H1 (cell line): ENCODE measurements around the gene TRAPPC11. TPM values are rescaled to one million over a fixed set of nuclear protein-coding genes. Genes with fewer than 3 reads are reported as not detected.

Source experiments
- CTCF ChIA-PET: fragments of 300-600 bp; sonication (Branson Sonifier 250); formaldehyde crosslinking; loops from one replicate; lab custom pipeline; 2021; ENCODE audit not compliant: partially characterized antibody; lab: Charles Lee
- POLR2A ChIA-PET: fragments of 300-600 bp; sonication (Branson Sonifier 250); formaldehyde crosslinking; loops from one replicate; lab custom pipeline; 2021; ENCODE audit warnings: inconsistent platforms; ENCODE audit not compliant: partially characterized antibody; lab: Charles Lee
- DNase-seq, 2 experiments: peaks; one replicate each; pipeline versions ENCODE4 v3.0.0 to v3.0.0-alpha.2; 2010 to 2022; ENCODE audit warnings: low spot score in 2 of 2, low read depth in 1 of 2, mixed read lengths in 1 of 2
- FAIRE-seq: peaks from 2 replicates; lab custom pipeline; 2011; peaks lifted over from hg19 to GRCh38; lab: Jason Lieb, UNC
- H2AFZ ChIP-seq: 2 replicates; pipeline ENCODE4 v1.8.1; 2012; ENCODE audit warnings: low read length, inconsistent platforms
- H2AK5ac ChIP-seq: 2 replicates; pipeline ENCODE4 v1.6.1; 2013; ENCODE audit warnings: low read depth, low read length
- H2BK120ac ChIP-seq: replicated peaks from 2 replicates; pipeline ENCODE3; 2013; ENCODE audit warnings: low read depth, low read length, inconsistent platforms
- H2BK12ac ChIP-seq: 2 replicates; pipeline ENCODE4 v1.6.1; 2013; ENCODE audit warnings: low read depth, low read length
- H2BK15ac ChIP-seq: 2 replicates; pipeline ENCODE4 v1.6.1; 2013; ENCODE audit warnings: low read length
- H2BK20ac ChIP-seq: 2 replicates; pipeline ENCODE4 v1.6.1; 2013; ENCODE audit warnings: low read length
- H2BK5ac ChIP-seq: 2 replicates; pipeline ENCODE4 v1.6.1; 2013; ENCODE audit warnings: low read depth, low read length
- H3K14ac ChIP-seq: 2 replicates; pipeline ENCODE4 v1.6.1; 2013; ENCODE audit warnings: inconsistent platforms; ENCODE audit not compliant: insufficient read length
- H3K18ac ChIP-seq: 2 replicates; pipeline ENCODE4 v1.6.1; 2013; ENCODE audit warnings: low read length; ENCODE audit errors: extremely low read depth
- H3K23ac ChIP-seq: 2 replicates; pipeline ENCODE4 v1.6.1; 2013; ENCODE audit warnings: inconsistent platforms; ENCODE audit not compliant: insufficient read length
- H3K23me2 ChIP-seq: 2 replicates; pipeline ENCODE4 v1.6.1; 2013; ENCODE audit warnings: low read depth, low read length
- H3K27ac ChIP-seq: 2 replicates; pipeline ENCODE4 v1.6.1; 2011; ENCODE audit warnings: low read depth, low read length, inconsistent platforms
- H3K27me3 ChIP-seq, 4 experiments: replicated peaks in 1 of 4; 1 replicate in 1 of 4; 2 replicates in 3 of 4; pipeline versions ENCODE4 v1.6.1 to v1.8.1; 2011 to 2013; ENCODE audit warnings: low read length in 3 of 4, mild to moderate bottlenecking in 3 of 4, inconsistent platforms in 2 of 4, mixed read lengths in 2 of 4, moderate library complexity in 1 of 4; ENCODE audit not compliant: control insufficient read depth in 3 of 4, insufficient read depth in 3 of 4; ENCODE audit errors: extremely low read depth in 1 of 4
- H3K36me3 ChIP-seq, 4 experiments: 2 replicates each; pipeline versions ENCODE4 v1.6.1 to v1.8.1; 2011 to 2013; ENCODE audit warnings: mild to moderate bottlenecking in 4 of 4, low read length in 3 of 4, moderate library complexity in 2 of 4, control low read depth in 1 of 4, inconsistent platforms in 1 of 4; ENCODE audit not compliant: insufficient read depth in 4 of 4, control insufficient read depth in 2 of 4
- H3K4ac ChIP-seq: replicated peaks from 2 replicates; pipeline ENCODE3; 2013; ENCODE audit warnings: low read length, low read depth, mixed read lengths, inconsistent platforms; ENCODE audit not compliant: insufficient read length
- H3K4me1 ChIP-seq, 4 experiments: replicated peaks in 1 of 4; 1 replicate in 1 of 4; 2 replicates in 3 of 4; pipeline versions ENCODE4 v1.6.1 to v1.8.1; 2011 to 2013; ENCODE audit warnings: low read length in 3 of 4, inconsistent platforms in 2 of 4, mixed read lengths in 1 of 4; ENCODE audit not compliant: insufficient read depth in 4 of 4, control insufficient read depth in 3 of 4
- H3K4me2 ChIP-seq, 2 experiments: 2 replicates each; pipeline versions ENCODE4 v1.6.1 to v1.8.1; 2011 to 2013; ENCODE audit warnings: low read depth in 2 of 2, low read length in 2 of 2, control low read depth in 1 of 2, inconsistent platforms in 1 of 2, mild to moderate bottlenecking in 1 of 2; ENCODE audit not compliant: insufficient read depth in 1 of 2
- H3K4me3 ChIP-seq, 4 experiments: fragments of 200-600, 300-600 bp in 1 of 4; sonication (generic), shearing (Covaris generic), sonication (Bioruptor Twin) in 1 of 4; 2 replicates each; pipeline versions ENCODE4 v1.5.1 to v1.8.1; 2011 to 2016; ENCODE audit warnings: low read length in 4 of 4, low read depth in 3 of 4, control low read depth in 2 of 4, inconsistent platforms in 2 of 4, mild to moderate bottlenecking in 2 of 4, mixed read lengths in 1 of 4, moderate library complexity in 1 of 4; ENCODE audit not compliant: insufficient read depth in 2 of 4; ENCODE audit errors: extremely low read depth in 1 of 4
- H3K56ac ChIP-seq: replicated peaks from 2 replicates; pipeline ENCODE3; 2013; ENCODE audit warnings: low read depth, mild to moderate bottlenecking, mixed read lengths, low read length, inconsistent platforms; ENCODE audit not compliant: insufficient read length
- H3K79me1 ChIP-seq: 2 replicates; pipeline ENCODE4 v1.6.1; 2013; ENCODE audit warnings: low read depth, low read length, control low read depth
- H3K79me2 ChIP-seq, 2 experiments: 2 replicates each; pipeline versions ENCODE4 v1.6.1 to v1.8.1; 2012 to 2013; ENCODE audit warnings: low read length in 2 of 2, mild to moderate bottlenecking in 2 of 2, inconsistent platforms in 1 of 2; ENCODE audit not compliant: insufficient read depth in 2 of 2, control insufficient read depth in 1 of 2
- H3K9ac ChIP-seq, 4 experiments: replicated peaks in 1 of 4; 1 replicate in 1 of 4; 2 replicates in 3 of 4; pipeline versions ENCODE4 v1.6.1 to v1.8.1; 2011 to 2013; ENCODE audit warnings: low read depth in 3 of 4, low read length in 3 of 4, control low read depth in 2 of 4, mild to moderate bottlenecking in 2 of 4, moderate library complexity in 2 of 4, inconsistent platforms in 1 of 4; ENCODE audit errors: extremely low read depth in 1 of 4
- H3K9me3 ChIP-seq, 2 experiments: 2 replicates each; pipeline versions ENCODE4 v1.6.1 to v1.8.1; 2012 to 2013; ENCODE audit warnings: mild to moderate bottlenecking in 2 of 2, moderate library complexity in 2 of 2, control low read depth in 1 of 2, inconsistent platforms in 1 of 2, low read depth in 1 of 2, low read length in 1 of 2, mixed read lengths in 1 of 2; ENCODE audit not compliant: insufficient read depth in 2 of 2
- H4K20me1 ChIP-seq, 2 experiments: replicated peaks in 1 of 2; 2 replicates each; pipeline versions ENCODE3 to v1.8.1; 2011 to 2013; ENCODE audit warnings: inconsistent platforms in 2 of 2, low read length in 2 of 2, mild to moderate bottlenecking in 1 of 2; ENCODE audit not compliant: insufficient read depth in 2 of 2, control insufficient read depth in 1 of 2
- H4K5ac ChIP-seq: 2 replicates; pipeline ENCODE4 v1.6.1; 2013; ENCODE audit warnings: low read length, low read depth, mixed read lengths, inconsistent platforms; ENCODE audit not compliant: insufficient read length
- H4K8ac ChIP-seq: 2 replicates; pipeline ENCODE4 v1.8.0; 2013; ENCODE audit warnings: mild to moderate bottlenecking, moderate library complexity, low read length, inconsistent platforms; ENCODE audit not compliant: insufficient read depth; ENCODE audit errors: extremely low read depth
- H4K91ac ChIP-seq: replicated peaks from 2 replicates; pipeline ENCODE3; 2013; ENCODE audit warnings: low read length, mixed read lengths, inconsistent platforms; ENCODE audit not compliant: insufficient read length
- BACH1 ChIP-seq: IDR thresholded peaks from 2 replicates; pipeline ENCODE4 v1.6.1; 2012; ENCODE audit warnings: low read length, improper control_type of control experiment
- BCL11A ChIP-seq, 2 experiments: IDR thresholded peaks; one replicate each; pipeline ENCODE4 v1.6.1; 2011; ENCODE audit warnings: low read depth in 2 of 2, low read length in 2 of 2, mild to moderate bottlenecking in 2 of 2
- CBX5 ChIP-seq: fragments of 300-800, 300-1000 bp; sonication (generic); IDR thresholded peaks from 2 replicates; pipeline ENCODE4 v1.7.1; 2016; ENCODE audit warnings: antibody characterized with exemption, low read length, low read depth
- CHD2 ChIP-seq: IDR thresholded peaks from 2 replicates; pipeline ENCODE4 v1.6.1; 2012; ENCODE audit warnings: low read length, improper control_type of control experiment
- KDM4A ChIP-seq: IDR thresholded peaks from one replicate; pipeline ENCODE4 v1.7.1; 2012; ENCODE audit warnings: low read depth, mild to moderate bottlenecking, moderate library complexity, low read length, inconsistent platforms; ENCODE audit not compliant: severe bottlenecking
- KDM5A ChIP-seq: fragments of 200-600 bp; IDR thresholded peaks from 2 replicates; pipeline ENCODE4 v1.7.1; 2012; ENCODE audit warnings: mild to moderate bottlenecking, low read length, inconsistent platforms, mixed read lengths
- MAFK ChIP-seq: IDR thresholded peaks from 2 replicates; pipeline ENCODE4 v1.6.1; 2012; ENCODE audit warnings: low read depth, mild to moderate bottlenecking, improper control_type of control experiment, low read length
- RNF2 ChIP-seq: fragments of 200-900, 300-1000 bp; sonication (generic); IDR thresholded peaks from 2 replicates; pipeline ENCODE4 v1.7.1; 2016; ENCODE audit warnings: borderline replicate concordance, low read depth, mild to moderate bottlenecking, antibody characterized with exemption, low read length; ENCODE audit not compliant: poor library complexity, severe bottlenecking; ENCODE audit errors: missing control alignments
- SIRT6 ChIP-seq: IDR thresholded peaks from one replicate; pipeline ENCODE4 v1.7.1; 2012; ENCODE audit warnings: low read length, inconsistent platforms
- SP1 ChIP-seq: IDR thresholded peaks from 2 replicates; pipeline ENCODE4 v1.6.1; 2011; ENCODE audit warnings: low read depth, low read length
- SRF ChIP-seq: IDR thresholded peaks from 2 replicates; pipeline ENCODE4 v1.6.1; 2011; ENCODE audit warnings: mild to moderate bottlenecking, low read depth, low read length, moderate library complexity
- YY1 ChIP-seq: IDR thresholded peaks from 2 replicates; pipeline ENCODE4 v1.6.1; 2011; ENCODE audit warnings: low read depth, mild to moderate bottlenecking, low read length
- WGBS, 2 experiments: shearing (Covaris generic) in 1 of 2; methylation state at CpG; one replicate each; pipeline versions ENCODE4 v1.1.6 to v1.1.7; 2013 to 2015; ENCODE audit warnings: low lambda C conversion rate in 2 of 2, mixed read lengths in 2 of 2, inconsistent platforms in 1 of 2, low coverage in 1 of 2, missing lambda C conversion rate in 1 of 2; ENCODE audit not compliant: insufficient replicate concordance in 2 of 2, insufficient coverage in 1 of 2, insufficient read length in 1 of 2; ENCODE audit errors: extremely low coverage in 1 of 2, missing lambda C conversion rate in 1 of 2; 5-methylcytosine and 5-hydroxymethylcytosine counted together
- polyA plus RNA-seq, 7 experiments: library from polyadenylated mRNA; depleted of rRNA in 3 of 7; stranded (reverse) in 5 of 7; unstranded in 2 of 7; fragments of >200 nt in 5 of 7; fragments of 200-250 nt in 2 of 7; gene quantifications; 1 replicate in 5 of 7; 2 replicates in 1 of 7; 4 replicates in 1 of 7; pipeline versions ENCODE4 v1.2.1 to v1.2.3, GENCODE V29; 2011 to 2013; ENCODE audit warnings: missing spikeins in 2 of 7, mixed read lengths in 2 of 7
- total RNA-seq: library from RNA; stranded (reverse); fragmentation: NEBNext Ultra II Directional; extraction: Animal tissue kit (Norgen Biotek cat#: 25700); gene quantifications from 2 replicates; pipeline ENCODE4 v1.2.1, GENCODE V29; 2021
- TF ChIP-seq, protein P1 (sequence below): IDR thresholded peaks from 2 replicates; pipeline ENCODE4 v1.6.1; 2011; ENCODE audit warnings: low read depth, mild to moderate bottlenecking, low read length; ENCODE audit not compliant: insufficient read depth

The TRAPPC11 gene
- total and polyA plus RNA-seq, 2 of the 8 experiments (the other 6 are each of a cell fraction or from before 2014, with no cell fraction given), result 19.2 to 25.9 TPM

DNA sequence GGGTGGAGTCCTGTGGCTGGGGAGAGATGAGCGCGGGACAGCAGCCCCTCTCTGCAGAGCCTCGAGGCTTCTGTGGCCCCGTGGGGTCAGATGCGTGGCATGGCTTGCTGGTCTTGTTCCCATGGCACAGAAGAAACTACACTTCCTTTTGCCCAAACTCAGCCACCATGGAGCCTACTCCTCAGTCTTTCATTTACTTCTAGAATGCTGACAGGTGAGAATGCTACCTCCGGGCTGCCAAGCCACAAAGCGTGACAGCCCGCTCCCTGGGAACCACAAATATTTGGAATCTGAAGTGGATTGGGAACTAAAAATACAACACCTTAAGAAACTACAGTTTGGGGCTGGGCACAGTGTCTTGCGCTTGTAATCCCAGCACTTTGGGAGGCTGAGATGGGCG, 98.0 kb downstream of the TRAPPC11 start:
- Histone ChIP-seq H3K56ac (no peak overlapping the region), H3K4me2 (no peak overlapping the region), H3K79me1 (no peaks in the 10 kb centered on the region), H3K36me3 (no peaks in the 10 kb centered on the region), H2BK120ac (no peak overlapping the region), H3K14ac (no peak overlapping the region), H2AK5ac (no peak overlapping the region), H4K5ac (no peak overlapping the region), H4K20me1 (no peaks in the 10 kb centered on the region), H4K91ac (no peak overlapping the region), H3K23me2 (no peaks in the 10 kb centered on the region), H2AFZ (no peak overlapping the region), H3K18ac (no peak overlapping the region), H2BK15ac (no peak overlapping the region), H4K8ac (no peak overlapping the region), H2BK20ac (no peak overlapping the region), H3K23ac (no peak overlapping the region), H3K27ac (no peak overlapping the region), H3K9me3 (no peaks in the 10 kb centered on the region), H3K27me3 (no peaks in the 10 kb centered on the region), H2BK12ac (no peak overlapping the region), H3K4ac (no peak overlapping the region), H3K4me3 (no peak overlapping the region), H3K4me1 (peaks cover 0 to 4% (median 2%) of the 10 kb centered on the region in 4 experiments; a peak in 2 of 7 replicates), H2BK5ac (no peak overlapping the region), H3K9ac (no peak overlapping the region), H3K79me2 (no peaks in the 10 kb centered on the region)
- ChIA-PET POLR2A (no interaction called here), CTCF (interaction anchor here (1.1 to 1.5 kb wide), 2 partner anchors 9 to 411 kb away, joined by 4 read pairs; no protein-coding TSS in a partner anchor)
- WGBS, 2 experiments, result 91% methylated on average over 10 of the region's 10 CpGs; no CpG with 5 or more reads in 1 of the 2 experiments
- DNase-seq (no peak), FAIRE-seq (no peak)
- TF ChIP-seq BCL11A (IDR thresholded peaks at IDR 0.05; ENCODE audit: low read depth in 2 of 2, low read length in 2 of 2) (no peak), SP1 (no peak), CBX5 (no peak), CHD2 (no peak), SRF (no peak), SIRT6 (no peak), RNF2 (no peak), BACH1 (no peak), KDM4A (no peak), YY1 (no peak), MAFK (no peak), KDM5A (no peak)
- TF ChIP-seq, protein P1, sequence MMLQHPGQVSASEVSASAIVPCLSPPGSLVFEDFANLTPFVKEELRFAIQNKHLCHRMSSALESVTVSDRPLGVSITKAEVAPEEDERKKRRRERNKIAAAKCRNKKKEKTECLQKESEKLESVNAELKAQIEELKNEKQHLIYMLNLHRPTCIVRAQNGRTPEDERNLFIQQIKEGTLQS, result no peak
